ENCODE measurements around the gene LGALS7B. TPM values are rescaled to one million over a fixed set of nuclear protein-coding genes. Genes with fewer than 3 reads are reported as not detected.

LGALS7B gene
- total RNA-seq, 4 donors from 2014 or later, result not detected

DNA sequence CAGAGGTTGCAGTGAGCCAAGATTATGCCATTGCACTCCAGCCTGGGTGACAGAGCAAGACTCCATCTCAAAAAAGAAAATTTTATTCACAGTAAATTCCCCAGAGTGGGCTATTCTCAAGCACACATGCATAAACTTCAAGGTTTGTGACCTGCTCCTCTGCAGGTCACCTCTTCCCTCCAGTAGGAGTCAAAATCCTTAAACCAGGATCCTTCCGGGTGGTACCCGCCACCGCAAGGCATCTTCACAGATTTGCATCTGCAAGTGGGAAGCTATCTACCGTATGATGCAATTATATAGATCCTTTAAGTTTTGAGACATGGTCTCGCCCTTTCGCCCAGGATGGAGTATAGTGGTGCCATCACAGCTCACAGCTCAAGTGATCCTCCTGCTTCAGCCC lies 45.6 kb downstream of the LGALS7B start:
- 92 to 95% methylated on average over 6 of the region's 6 CpGs for WGBS, 2 donors (ENCODE audit: low coverage in 1 of 2)
- TF ChIP-seq, protein P1, sequence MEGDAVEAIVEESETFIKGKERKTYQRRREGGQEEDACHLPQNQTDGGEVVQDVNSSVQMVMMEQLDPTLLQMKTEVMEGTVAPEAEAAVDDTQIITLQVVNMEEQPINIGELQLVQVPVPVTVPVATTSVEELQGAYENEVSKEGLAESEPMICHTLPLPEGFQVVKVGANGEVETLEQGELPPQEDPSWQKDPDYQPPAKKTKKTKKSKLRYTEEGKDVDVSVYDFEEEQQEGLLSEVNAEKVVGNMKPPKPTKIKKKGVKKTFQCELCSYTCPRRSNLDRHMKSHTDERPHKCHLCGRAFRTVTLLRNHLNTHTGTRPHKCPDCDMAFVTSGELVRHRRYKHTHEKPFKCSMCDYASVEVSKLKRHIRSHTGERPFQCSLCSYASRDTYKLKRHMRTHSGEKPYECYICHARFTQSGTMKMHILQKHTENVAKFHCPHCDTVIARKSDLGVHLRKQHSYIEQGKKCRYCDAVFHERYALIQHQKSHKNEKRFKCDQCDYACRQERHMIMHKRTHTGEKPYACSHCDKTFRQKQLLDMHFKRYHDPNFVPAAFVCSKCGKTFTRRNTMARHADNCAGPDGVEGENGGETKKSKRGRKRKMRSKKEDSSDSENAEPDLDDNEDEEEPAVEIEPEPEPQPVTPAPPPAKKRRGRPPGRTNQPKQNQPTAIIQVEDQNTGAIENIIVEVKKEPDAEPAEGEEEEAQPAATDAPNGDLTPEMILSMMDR (IDR thresholded peaks at IDR 0.05), result no peak
- TF ChIP-seq POLR2A (IDR thresholded peaks at IDR 0.05), result no peak
- no peak overlapping the region for H3K4me3 ChIP-seq
- in situ Hi-C loops (cut with MboI; ENCODE audit: low pct_ligation_motif_present in 1 of 4, low pct_unique_long_range_greater_than_20kb in 1 of 4, low sequenced_read_pairs in 3 of 4) (no loop called here), intact Hi-C loops (cut with DNase I; ENCODE audit: low total_unique reads) (loop anchor here (10.0 kb wide), 1 partner anchor 180 kb away; no protein-coding TSS in a partner anchor)
- H3K36me3 ChIP-seq, result peaks cover 0 to 39% (median 17%) of the 10 kb centered on the region in 4 donors
- no peaks in the 10 kb centered on the region for H3K27me3 ChIP-seq
- peaks cover 15 to 31% (median 22%) of the 10 kb centered on the region in 4 donors for H3K4me1 ChIP-seq
- H3K9me3 ChIP-seq, result no peaks in the 10 kb centered on the region
- peak overlapping the region; percentile 95 to 99 (median 96) for H3K27ac ChIP-seq
- DNase-seq, result no peak

DNA sequence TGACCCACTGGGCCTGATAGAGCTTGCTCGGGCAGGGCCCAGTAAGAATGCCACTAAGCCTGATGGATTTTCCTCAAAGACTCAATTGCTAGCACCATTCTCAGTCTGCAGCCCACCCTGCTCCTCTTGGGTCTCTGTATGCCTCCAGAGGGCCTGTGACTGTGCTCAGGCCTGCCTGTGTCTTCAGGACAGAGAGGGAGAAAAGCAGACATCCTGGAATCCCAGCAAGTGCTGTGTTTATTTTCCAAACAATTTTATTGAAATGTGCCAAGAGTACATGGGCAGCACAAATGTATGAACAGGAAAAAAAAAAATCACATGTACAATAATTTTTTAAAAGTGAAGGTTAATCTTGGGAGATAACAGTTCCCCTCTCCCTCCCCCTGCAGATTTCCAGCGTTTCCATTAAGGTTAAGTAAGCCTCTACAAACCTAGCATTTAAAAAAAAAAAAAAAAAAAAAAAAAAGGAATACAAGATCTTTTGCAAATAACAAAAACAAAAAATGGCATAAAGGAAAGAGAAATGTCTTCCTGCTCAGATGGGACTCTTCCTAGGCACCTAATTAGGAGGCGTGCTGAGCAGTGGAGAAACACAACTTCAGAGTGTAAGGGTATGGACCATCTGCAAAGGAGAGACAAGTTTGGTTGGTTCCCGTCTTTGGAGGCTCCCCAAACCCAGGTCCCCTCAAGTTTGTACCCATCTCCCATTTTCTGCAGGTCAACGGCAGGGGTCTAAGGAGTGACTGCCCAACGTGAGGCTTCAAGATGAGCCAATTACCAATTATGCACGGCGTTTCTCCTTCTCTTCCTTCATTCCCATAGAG lies 47.4 kb downstream of the LGALS7B start:
- TF ChIP-seq POLR2AphosphoS5 (IDR thresholded peaks at IDR 0.05), result no peak
- no peak for TF ChIP-seq EP300 (IDR thresholded peaks at IDR 0.05; ENCODE audit: low read depth)
- TF ChIP-seq, protein P1 (IDR thresholded peaks at IDR 0.05), result no peak
- TF ChIP-seq POLR2A (IDR thresholded peaks at IDR 0.05), result no peak
- no peaks in the 10 kb centered on the region for H3K9me3 ChIP-seq
- no peak for DNase-seq
- peaks cover 3 to 18% (median 12%) of the 10 kb centered on the region in 4 donors for H3K4me1 ChIP-seq
- WGBS, 2 donors (ENCODE audit: low coverage in 1 of 2), result 68 to 81% methylated on average over 4 to 8 of the region's 8 CpGs
- H3K36me3 ChIP-seq, result peaks cover 0 to 57% (median 24%) of the 10 kb centered on the region in 4 donors
- intact Hi-C loops (cut with DNase I; ENCODE audit: low total_unique reads), result loop anchor here (10.0 kb wide), 1 partner anchor 182 kb away; no protein-coding TSS in a partner anchor
- H3K27ac ChIP-seq, result peak overlapping the region in 2 of 4 donors; percentile 7 to 99
- no peak overlapping the region for H3K4me3 ChIP-seq
- in situ Hi-C loops (cut with MboI; ENCODE audit: low pct_ligation_motif_present in 1 of 4, low pct_unique_long_range_greater_than_20kb in 1 of 4, low sequenced_read_pairs in 3 of 4), result no loop called here
- no peaks in the 10 kb centered on the region for H3K27me3 ChIP-seq

DNA sequence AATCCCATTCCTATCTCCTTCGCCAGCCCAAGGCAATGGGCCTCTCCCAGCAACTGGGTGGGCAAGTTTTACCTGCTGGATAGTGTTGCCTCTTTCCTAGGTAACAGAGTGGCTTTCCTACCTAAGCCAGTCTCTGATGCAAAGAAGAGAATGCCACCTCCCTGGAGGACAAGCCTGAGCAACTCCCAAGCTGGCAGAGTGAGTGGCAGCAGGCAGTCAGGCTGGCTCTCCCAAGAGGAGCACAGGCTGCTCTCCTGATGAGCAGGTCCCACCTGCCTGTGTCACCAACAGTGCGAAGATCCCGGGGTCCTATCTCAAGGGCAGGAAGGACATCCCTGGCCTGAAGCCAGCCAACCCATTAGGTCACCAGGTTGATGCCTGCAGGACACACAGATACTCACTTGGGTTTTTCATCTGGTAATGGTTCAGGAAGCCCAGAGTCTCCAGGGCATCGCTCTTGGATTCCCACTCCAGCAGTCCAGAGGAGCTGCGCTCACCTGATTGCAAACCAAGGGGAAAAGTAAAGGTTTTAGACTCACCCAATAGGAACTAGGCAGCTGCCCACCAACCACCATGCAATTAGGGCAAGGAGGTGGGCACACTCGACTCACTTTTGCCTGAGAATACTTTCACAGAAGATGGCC lies 48.1 kb downstream of the LGALS7B start:
- in situ Hi-C loops (cut with MboI; ENCODE audit: low pct_ligation_motif_present in 1 of 4, low pct_unique_long_range_greater_than_20kb in 1 of 4, low sequenced_read_pairs in 3 of 4), result no loop called here
- TF ChIP-seq POLR2AphosphoS5 (IDR thresholded peaks at IDR 0.05), result peak in 1 of 3 donors; percentile 9
- TF ChIP-seq POLR2A (IDR thresholded peaks at IDR 0.05), result no peak
- peak overlapping the region in 1 of 4 donors; percentile 13 for H3K27ac ChIP-seq
- H3K4me3 ChIP-seq, result no peak overlapping the region
- H3K36me3 ChIP-seq, result peaks cover 0 to 65% (median 28%) of the 10 kb centered on the region in 4 donors
- intact Hi-C loops (cut with DNase I; ENCODE audit: low total_unique reads), result loop anchor here (10.0 kb wide), 1 partner anchor 182 kb away; no protein-coding TSS in a partner anchor
- WGBS, 2 donors (ENCODE audit: low coverage in 1 of 2), result 92 to 100% methylated on average over 1 to 5 of the region's 6 CpGs
- DNase-seq, result no peak
- H3K27me3 ChIP-seq, result no peaks in the 10 kb centered on the region
- peaks cover 3 to 19% (median 11%) of the 10 kb centered on the region in 4 donors for H3K4me1 ChIP-seq
- H3K9me3 ChIP-seq, result no peaks in the 10 kb centered on the region

DNA sequence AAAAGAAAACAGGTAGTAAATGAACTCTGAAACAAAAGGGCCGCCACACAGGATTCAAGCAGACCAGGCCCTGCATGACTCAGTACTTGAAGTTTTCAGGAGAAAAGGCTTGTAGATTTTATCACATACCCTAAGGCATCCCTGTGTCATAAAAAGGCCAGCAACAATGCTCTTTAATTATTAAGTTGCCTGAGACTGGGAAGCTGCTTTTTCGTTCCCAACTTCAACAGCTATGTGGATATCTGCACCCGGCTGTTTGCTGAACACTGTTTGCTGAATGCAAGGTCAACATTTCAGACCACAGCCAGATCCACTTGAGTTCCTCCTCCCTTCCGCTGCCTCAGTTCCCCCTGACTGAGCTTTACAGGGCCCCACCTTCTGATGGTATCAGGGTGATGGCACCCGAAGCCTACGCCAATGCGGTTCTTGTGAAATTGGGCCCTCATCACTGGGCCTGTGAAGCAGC lies 48.7 kb downstream of the LGALS7B start:
- intact Hi-C loops (cut with DNase I; ENCODE audit: low total_unique reads) (loop anchor here (10.0 kb wide), 1 partner anchor 183 kb away; no protein-coding TSS in a partner anchor), in situ Hi-C loops (cut with MboI; ENCODE audit: low pct_ligation_motif_present in 1 of 4, low pct_unique_long_range_greater_than_20kb in 1 of 4, low sequenced_read_pairs in 3 of 4) (no loop called here)
- Histone ChIP-seq H3K4me1 (peaks cover 0 to 14% (median 5%) of the 10 kb centered on the region in 4 donors), H3K27me3 (no peaks in the 10 kb centered on the region), H3K9me3 (no peaks in the 10 kb centered on the region), H3K4me3 (no peak overlapping the region), H3K36me3 (peaks cover 0 to 70% (median 31%) of the 10 kb centered on the region in 4 donors), H3K27ac (peak overlapping the region in 1 of 4 donors; percentile 13)
- 80 to 93% methylated on average over 1 to 7 of the region's 7 CpGs for WGBS, 2 donors (ENCODE audit: low coverage in 1 of 2)
- TF ChIP-seq EP300 (IDR thresholded peaks at IDR 0.05; ENCODE audit: low read depth), result no peak
- TF ChIP-seq POLR2AphosphoS5 (IDR thresholded peaks at IDR 0.05), result no peak
- TF ChIP-seq, protein P1 (IDR thresholded peaks at IDR 0.05), result no peak
- TF ChIP-seq POLR2A (IDR thresholded peaks at IDR 0.05), result no peak
- DNase-seq, result no peak
